GM13976 (cell line): ENCODE results near the gene AGXT.

Source experiments
- DNase-seq: peaks from one replicate; pipeline ENCODE4 v3.0.0; 2012; ENCODE audit warnings: low spot score
- in situ Hi-C: fragments of 300-500 bp; cut with MboI; formaldehyde crosslinking; loops from one replicate; pipeline ENCODE4 v1.12.0; 2022; ENCODE audit warnings: low sequenced_read_pairs, mixed read lengths, inconsistent platforms; ENCODE audit not compliant: unreplicated experiment
- TF ChIP-seq, protein P1 (sequence below): IDR thresholded peaks from 2 replicates; pipeline ENCODE4 v1.5.1; 2012; ENCODE audit warnings: borderline replicate concordance, mild to moderate bottlenecking; ENCODE audit not compliant: insufficient read depth; ENCODE audit errors: extremely low read depth, missing control alignments, control extremely low read depth

Gene AGXT

DNA sequence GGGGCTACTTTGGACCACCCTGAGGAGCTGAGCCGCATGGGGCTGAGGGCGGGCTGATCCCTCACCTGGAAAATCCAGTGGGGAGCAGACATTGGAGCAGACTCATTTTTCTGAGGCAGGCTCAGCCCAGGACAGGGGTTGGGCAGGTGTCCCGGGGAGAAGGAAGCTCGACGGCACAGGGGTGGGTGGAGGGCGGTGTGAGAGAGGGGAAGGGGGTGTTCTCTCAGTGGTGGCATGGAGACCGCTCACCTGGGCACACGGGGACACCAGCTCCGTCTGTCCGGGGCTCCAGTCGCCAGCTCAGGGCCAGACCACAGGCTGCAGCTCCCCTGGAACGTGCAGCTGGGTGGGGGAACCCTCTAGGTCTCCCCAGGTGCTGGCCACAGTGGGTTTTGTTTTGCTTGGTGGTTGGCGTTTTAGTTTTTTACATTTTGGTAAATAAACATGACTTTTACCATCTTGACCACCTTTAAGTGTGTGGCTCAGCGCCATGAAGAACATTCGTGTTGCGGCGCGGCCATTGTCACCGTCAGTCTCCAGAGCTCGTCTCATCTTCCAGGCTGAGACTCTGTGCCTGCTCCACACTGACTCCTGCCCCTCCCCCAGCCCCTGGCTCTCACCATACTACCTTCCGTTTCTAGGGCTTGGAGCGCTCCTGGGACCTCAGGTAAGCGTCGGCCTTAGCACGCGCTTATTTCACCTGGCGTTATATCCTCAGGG, 31.7 kb downstream of the AGXT start:
- TF ChIP-seq, protein P1, sequence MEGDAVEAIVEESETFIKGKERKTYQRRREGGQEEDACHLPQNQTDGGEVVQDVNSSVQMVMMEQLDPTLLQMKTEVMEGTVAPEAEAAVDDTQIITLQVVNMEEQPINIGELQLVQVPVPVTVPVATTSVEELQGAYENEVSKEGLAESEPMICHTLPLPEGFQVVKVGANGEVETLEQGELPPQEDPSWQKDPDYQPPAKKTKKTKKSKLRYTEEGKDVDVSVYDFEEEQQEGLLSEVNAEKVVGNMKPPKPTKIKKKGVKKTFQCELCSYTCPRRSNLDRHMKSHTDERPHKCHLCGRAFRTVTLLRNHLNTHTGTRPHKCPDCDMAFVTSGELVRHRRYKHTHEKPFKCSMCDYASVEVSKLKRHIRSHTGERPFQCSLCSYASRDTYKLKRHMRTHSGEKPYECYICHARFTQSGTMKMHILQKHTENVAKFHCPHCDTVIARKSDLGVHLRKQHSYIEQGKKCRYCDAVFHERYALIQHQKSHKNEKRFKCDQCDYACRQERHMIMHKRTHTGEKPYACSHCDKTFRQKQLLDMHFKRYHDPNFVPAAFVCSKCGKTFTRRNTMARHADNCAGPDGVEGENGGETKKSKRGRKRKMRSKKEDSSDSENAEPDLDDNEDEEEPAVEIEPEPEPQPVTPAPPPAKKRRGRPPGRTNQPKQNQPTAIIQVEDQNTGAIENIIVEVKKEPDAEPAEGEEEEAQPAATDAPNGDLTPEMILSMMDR: no peak
- DNase-seq: no peak
- in situ Hi-C loops: no loop called here

DNA sequence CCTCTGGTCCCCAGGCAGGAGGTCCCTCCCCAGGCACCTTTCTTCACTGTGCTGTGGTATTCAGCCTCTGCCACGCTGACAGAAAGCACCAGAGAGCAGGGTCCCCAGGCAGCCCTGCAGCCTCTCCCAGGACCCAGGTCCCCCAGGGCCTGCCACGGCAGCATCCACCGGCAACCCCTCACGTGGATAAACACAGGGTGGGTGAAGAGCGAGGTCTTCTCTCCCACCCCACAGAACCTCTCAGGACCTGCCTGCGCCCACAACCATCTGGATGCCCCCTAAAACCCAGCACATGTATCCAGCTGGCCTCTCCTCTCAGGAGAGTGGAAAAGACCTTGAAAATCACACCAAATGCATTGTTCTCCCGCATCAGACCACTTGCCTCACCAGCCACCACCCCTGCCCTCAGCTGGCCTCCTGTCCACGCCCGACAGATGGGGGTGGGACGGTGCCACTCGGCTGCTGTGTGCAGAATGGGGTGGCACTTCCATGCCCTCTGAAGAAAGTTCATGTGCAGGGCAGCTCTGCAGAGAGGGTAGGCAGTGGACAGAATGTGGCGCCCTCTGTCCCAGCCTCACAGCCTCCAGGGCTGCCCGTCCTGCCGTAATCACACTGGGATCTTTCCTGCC, 33.5 kb downstream of the AGXT start:
- no peak for DNase-seq

DNA sequence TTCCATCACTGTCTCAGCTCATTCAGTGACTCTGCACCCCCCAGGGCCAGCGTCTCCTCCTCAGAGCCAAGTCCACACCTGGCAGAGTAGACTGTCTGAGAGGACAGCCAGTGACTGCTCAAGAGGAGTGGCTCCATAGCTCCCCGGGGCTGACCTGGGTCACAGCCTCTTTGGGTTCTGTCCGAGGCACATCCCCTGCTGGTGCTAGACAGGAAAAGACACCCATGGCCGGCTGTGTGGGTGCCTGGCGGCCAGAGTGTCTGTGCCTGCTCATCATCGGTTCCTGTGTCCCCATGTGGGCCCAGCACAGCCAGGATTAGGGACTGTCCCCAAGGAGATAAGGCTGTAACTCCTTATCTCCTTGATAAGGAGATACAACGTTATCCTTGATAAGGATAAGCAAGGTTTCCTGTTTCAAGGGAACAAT, 34.0 kb downstream of the AGXT start:
- TF ChIP-seq, protein P1: no peak
- no peak for DNase-seq
- in situ Hi-C loops: no loop called here

More for the DNA sequence above, 33.5 kb downstream of the AGXT start:
- TF ChIP-seq, protein P1: no peak
- in situ Hi-C loops: no loop called here

DNA sequence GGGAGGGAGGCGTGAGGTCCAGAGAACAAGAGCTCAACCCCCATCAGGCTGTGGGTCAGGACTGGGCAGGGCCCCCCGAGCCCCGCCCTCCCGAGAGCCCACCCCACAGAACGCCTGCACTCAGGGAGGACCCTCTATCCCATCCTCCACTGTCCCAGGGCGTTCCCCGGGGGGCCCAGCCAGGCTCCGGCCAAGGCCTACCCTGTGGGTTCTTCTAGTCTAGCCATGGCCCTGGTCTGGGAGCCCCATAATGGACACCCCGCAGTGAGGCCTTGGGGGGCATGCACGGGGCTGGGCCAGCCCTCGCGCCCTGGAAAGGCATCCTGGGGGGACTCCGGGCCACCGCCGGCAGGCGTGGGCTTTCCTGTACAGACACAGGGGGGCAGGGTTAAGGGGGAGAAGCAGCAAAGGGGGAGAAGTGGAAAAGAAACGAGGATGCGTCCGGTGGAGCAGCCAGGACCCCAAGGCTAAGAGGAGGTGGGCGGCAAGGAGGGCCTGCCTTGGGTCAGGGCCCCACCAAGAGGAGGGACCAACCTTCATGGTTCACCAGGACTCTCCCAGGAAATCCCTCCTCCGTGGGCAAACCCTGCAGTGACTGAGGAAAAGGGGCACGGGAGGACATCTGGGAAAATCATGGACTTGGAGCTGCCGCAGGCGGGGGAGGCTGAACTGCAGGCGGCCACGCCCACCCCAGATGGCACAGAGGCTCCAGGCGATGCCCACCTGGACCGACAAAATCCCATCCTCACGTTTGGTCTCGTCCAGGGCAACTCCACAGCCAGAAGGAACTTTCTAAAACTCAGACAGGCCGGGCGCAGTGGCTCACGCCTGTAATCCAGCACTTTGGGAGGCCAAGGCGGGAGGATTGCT, 34.8 kb downstream of the AGXT start:
- no peak for DNase-seq
- in situ Hi-C loops: no loop called here
- TF ChIP-seq, protein P1: no peak

DNA sequence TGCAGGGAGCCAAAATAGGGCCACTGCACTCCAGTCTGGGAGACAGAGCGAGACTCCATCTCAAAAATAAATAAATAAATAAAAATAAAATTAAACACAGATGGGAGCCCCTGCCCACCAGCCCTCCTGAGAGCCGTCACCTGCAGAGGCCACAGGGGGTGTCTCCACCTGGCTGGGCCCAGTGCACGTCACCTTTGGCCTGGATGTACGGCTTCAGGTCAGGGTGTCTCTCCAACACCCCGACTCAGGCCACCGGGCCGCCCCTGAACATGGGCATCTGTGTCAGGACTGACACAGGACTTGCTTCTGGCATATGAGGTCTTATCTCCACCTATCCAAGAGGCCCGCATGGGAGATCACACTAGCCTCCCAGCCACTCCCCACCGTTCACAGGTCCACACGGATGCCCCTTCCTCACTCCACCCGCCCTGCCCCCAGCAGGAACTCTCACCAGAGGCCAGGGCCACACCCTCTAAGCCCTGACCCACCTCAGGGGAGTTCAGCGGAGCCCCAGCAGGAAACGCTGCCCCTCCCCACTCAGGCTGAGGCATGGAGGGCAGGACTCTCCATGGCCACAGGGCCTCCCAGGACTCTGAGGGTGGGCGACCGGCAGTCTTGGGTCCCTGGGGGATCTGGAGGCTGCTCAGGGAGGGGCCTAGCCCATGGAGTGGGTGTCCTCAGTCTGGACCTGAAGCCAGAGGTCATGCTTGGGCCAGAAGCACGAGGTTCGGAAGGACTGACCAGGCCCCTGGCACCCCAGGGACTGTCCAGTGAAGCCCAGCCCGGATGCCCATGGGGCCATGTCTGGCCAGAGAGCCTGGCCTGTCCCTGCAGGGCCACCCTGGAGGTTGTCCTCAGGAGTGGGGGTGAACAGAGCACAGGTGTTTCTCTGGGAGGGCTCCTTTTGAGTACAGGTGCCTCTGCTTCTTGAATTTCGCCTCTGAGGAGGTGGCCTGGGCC, 35.9 kb downstream of the AGXT start:
- no peak for DNase-seq
- TF ChIP-seq, protein P1: no peak
- in situ Hi-C loops: no loop called here

DNA sequence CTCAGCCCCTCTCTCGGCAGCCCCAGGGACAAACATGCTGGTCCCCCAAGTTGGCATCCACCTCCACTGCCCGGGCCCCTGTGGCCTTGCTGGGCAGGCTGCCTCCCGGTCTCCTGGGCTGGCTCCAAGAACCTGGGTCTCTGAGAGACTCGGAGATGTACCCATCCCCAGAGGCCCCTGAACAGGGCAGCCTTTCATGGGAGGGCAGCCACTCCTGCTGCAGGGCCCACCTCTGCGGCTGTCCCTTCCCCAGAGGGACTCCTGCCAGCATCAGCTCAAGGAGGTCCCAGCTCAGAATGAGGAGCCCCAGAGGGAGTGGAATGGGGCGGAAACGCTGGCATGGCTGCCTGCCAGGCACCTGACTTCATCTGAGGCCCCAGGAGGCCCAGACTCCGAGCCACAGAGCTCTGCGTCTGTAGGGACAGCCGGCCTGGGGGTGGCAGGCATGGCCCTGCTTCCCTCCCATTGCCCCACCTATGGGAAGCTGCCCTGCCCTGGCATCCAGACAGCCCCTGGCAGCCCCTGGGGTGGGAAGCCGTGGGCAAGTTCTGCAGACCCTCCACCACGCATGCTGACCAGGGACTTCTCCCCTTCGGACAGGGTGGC, 36.7 kb downstream of the AGXT start:
- TF ChIP-seq, protein P1: no peak
- in situ Hi-C loops: no loop called here
- DNase-seq: no peak
